HCT116 (cell line): ENCODE measurements around the gene SYTL5. TPM values are rescaled to one million over a fixed set of nuclear protein-coding genes. Genes with fewer than 3 reads are reported as not detected.

ENCODE experiments used
- ATAC-seq: fragments of 200-7000 bp; cut with Tn5 transposase; 2 replicates; pipeline ENCODE4 v1.9.1; 2020; ENCODE audit warnings: mild to moderate bottlenecking, moderate library complexity
- BruUV-seq: library from RNA; stranded (reverse); fragments of 400-500 nt; replicated peaks from 2 replicates; lab custom pipeline; 2021; lab: Mats Ljungman, UMichigan
- CTCF ChIA-PET: fragments of 300-600 bp; sonication (Branson Sonifier 250); formaldehyde crosslinking; loops from one replicate; lab custom pipeline; 2021; ENCODE audit warnings: antibody characterized with exemption; lab: Charles Lee
- POLR2A ChIA-PET: fragments of 300-600, 350-600 bp; sonication (Branson Sonifier 250); formaldehyde crosslinking; loops from one replicate; lab custom pipeline; 2021; ENCODE audit warnings: antibody characterized with exemption; lab: Charles Lee
- RAD21 ChIA-PET, 2 experiments: fragments of 300-600 bp; sonication (Branson Sonifier 250); formaldehyde crosslinking; loops; one replicate each; lab custom pipeline; 2023; ENCODE audit warnings: low total read pairs in 2 of 2; ENCODE audit not compliant: uncharacterized antibody in 2 of 2, unreplicated experiment in 2 of 2, low non-redundant PET in 1 of 2; lab: Charles Lee
- DNase-seq: peaks from one replicate; pipeline ENCODE4 v3.0.0-alpha.2; 2010; ENCODE audit warnings: low read depth, low spot score
- H2AFZ ChIP-seq: fragments of 200-600 bp; shearing (Covaris generic), sonication (generic); 2 replicates; pipeline ENCODE4 v1.6.1; 2017; ENCODE audit warnings: low read depth, mixed run types, mixed read lengths, antibody characterized with exemption, low read length; ENCODE audit not compliant: poor library complexity, severe bottlenecking
- H3K27ac ChIP-seq: 2 replicates; pipeline ENCODE4 v1.5.1; 2012; ENCODE audit warnings: low read depth, low read length
- H3K27me3 ChIP-seq: fragments of 200-600 bp; sonication (generic); 2 replicates; pipeline ENCODE4 v1.6.1; 2016; ENCODE audit warnings: mixed run types, low read length, mixed read lengths; ENCODE audit not compliant: insufficient read depth
- H3K36me3 ChIP-seq, 2 experiments: fragments of 200-500 bp in 1 of 2; fragments of 200-600 bp in 1 of 2; sonication (Bioruptor generic) in 1 of 2; sonication (generic) in 1 of 2; 2 replicates each; pipeline versions ENCODE4 v1.5.1 to v1.6.1; 2014 to 2016; ENCODE audit warnings: low read length in 2 of 2, inconsistent platforms in 1 of 2, mixed read lengths in 1 of 2, mixed run types in 1 of 2; ENCODE audit not compliant: insufficient read depth in 2 of 2, control insufficient read depth in 1 of 2
- H3K4me1 ChIP-seq, 2 experiments: fragments of 200-600 bp in 1 of 2; sonication (generic) in 1 of 2; 2 replicates each; pipeline versions ENCODE4 v1.5.1 to v1.6.1; 2012 to 2017; ENCODE audit warnings: low read length in 2 of 2, inconsistent platforms in 1 of 2, mild to moderate bottlenecking in 1 of 2, mixed read lengths in 1 of 2, mixed run types in 1 of 2, moderate library complexity in 1 of 2; ENCODE audit not compliant: insufficient read depth in 2 of 2, control insufficient read depth in 1 of 2
- H3K4me2 ChIP-seq: fragments of 200-600 bp; sonication (generic); 2 replicates; pipeline ENCODE4 v1.6.1; 2017; ENCODE audit warnings: mixed run types, low read length, mixed read lengths
- H3K4me3 ChIP-seq, 2 experiments: fragments of 200-600 bp in 1 of 2; sonication (generic) in 1 of 2; replicated peaks in 1 of 2; 2 replicates each; pipeline ENCODE4 v1.5.1; 2011 to 2016; ENCODE audit warnings: low read length in 2 of 2, control low read depth in 1 of 2, low read depth in 1 of 2, mild to moderate bottlenecking in 1 of 2, mixed read lengths in 1 of 2, mixed run types in 1 of 2
- H3K79me2 ChIP-seq: fragments of 200-600 bp; sonication (generic); 2 replicates; pipeline ENCODE4 v1.6.1; 2017; ENCODE audit warnings: mild to moderate bottlenecking, mixed run types, low read length, moderate library complexity, mixed read lengths; ENCODE audit not compliant: insufficient read depth
- H3K9ac ChIP-seq: fragments of 200-600 bp; sonication (generic); 2 replicates; pipeline ENCODE4 v1.6.1; 2016; ENCODE audit warnings: low read length, mixed read lengths
- H3K9me2 ChIP-seq: fragments of 200-600 bp; sonication (generic), shearing (Covaris generic); 2 replicates; pipeline ENCODE4 v1.6.1; 2017; ENCODE audit warnings: mixed run types, mild to moderate bottlenecking, moderate library complexity; ENCODE audit not compliant: insufficient read depth
- H3K9me3 ChIP-seq, 2 experiments: fragments of 200-500 bp in 1 of 2; fragments of 200-600 bp in 1 of 2; sonication (Bioruptor generic) in 1 of 2; sonication (generic) in 1 of 2; 2 replicates each; pipeline ENCODE4 v1.6.1; 2014 to 2017; ENCODE audit warnings: low read length in 2 of 2, mixed read lengths in 2 of 2, inconsistent platforms in 1 of 2, low read depth in 1 of 2, mild to moderate bottlenecking in 1 of 2, mixed run types in 1 of 2, moderate library complexity in 1 of 2; ENCODE audit not compliant: control insufficient read depth in 1 of 2, insufficient read depth in 1 of 2
- H4K20me1 ChIP-seq: fragments of 200-600 bp; sonication (generic), shearing (Covaris generic); 2 replicates; pipeline ENCODE4 v1.6.1; 2017; ENCODE audit warnings: mixed run types, mild to moderate bottlenecking, moderate library complexity; ENCODE audit not compliant: insufficient read depth
- CEBPB ChIP-seq: IDR thresholded peaks from 2 replicates; pipeline ENCODE4 v1.6.1; 2012; ENCODE audit warnings: low read depth
- EGR1 ChIP-seq: IDR thresholded peaks from 2 replicates; pipeline ENCODE4 v1.6.1; 2012; ENCODE audit warnings: low read depth
- EZH2phosphoT487 ChIP-seq: fragments of 200-600 bp; IDR thresholded peaks from 2 replicates; pipeline ENCODE4 v1.6.1; 2018; ENCODE audit warnings: antibody characterized with exemption, borderline replicate concordance
- JUND ChIP-seq: IDR thresholded peaks from 2 replicates; pipeline ENCODE4 v1.6.1; 2012
- POLR2A ChIP-seq: IDR thresholded peaks from 2 replicates; pipeline ENCODE4 v1.7.0; 2011; ENCODE audit warnings: borderline replicate concordance; ENCODE audit not compliant: insufficient read depth, insufficient read length; ENCODE audit errors: extremely low read depth
- POLR2AphosphoS5 ChIP-seq: IDR thresholded peaks from 2 replicates; pipeline ENCODE4 v1.6.1; 2011; ENCODE audit warnings: mild to moderate bottlenecking, low read depth, low read length, moderate library complexity
- SIN3A ChIP-seq: IDR thresholded peaks from 2 replicates; pipeline ENCODE4 v1.6.1; 2012; ENCODE audit warnings: low read depth
- SP1 ChIP-seq: IDR thresholded peaks from 2 replicates; pipeline ENCODE4 v1.6.1; 2012; ENCODE audit warnings: low read depth
- YY1 ChIP-seq: IDR thresholded peaks from 2 replicates; pipeline ENCODE4 v1.6.1; 2011; ENCODE audit warnings: low read length, low read depth, moderate library complexity, mild to moderate bottlenecking; ENCODE audit not compliant: insufficient replicate concordance; ENCODE audit errors: extremely low read depth
- ZFX ChIP-seq: fragments of 450-650 bp; IDR thresholded peaks from 2 replicates; pipeline ENCODE4 v1.6.1; 2017
- ZNF274 ChIP-seq: fragments of 200-500 bp; sonication (Bioruptor generic); IDR thresholded peaks from 2 replicates; pipeline ENCODE4 v1.6.1; 2014; ENCODE audit warnings: mild to moderate bottlenecking, low read depth, low read length, inconsistent platforms
- intact Hi-C: fragments of 100-400 bp; cut with micrococcal nuclease; formaldehyde crosslinking; loops from 2 replicates; pipeline ENCODE4 v1.10.0; 2022
- total RNA-seq: library from RNA; stranded (reverse); gene quantifications from one replicate; pipeline ENCODE4 v1.2.1, GENCODE V29; 2021; ENCODE audit not compliant: unreplicated experiment
- TF ChIP-seq, protein P1 (sequence below): IDR thresholded peaks from 2 replicates; pipeline ENCODE4 v1.6.1; 2012; ENCODE audit warnings: low read depth
- TF ChIP-seq, protein P2 (sequence below): IDR thresholded peaks from 2 replicates; pipeline ENCODE4 v1.6.1; 2012

The SYTL5 gene
- total RNA-seq, 1 experiment from 2014 or later, result 0.20 TPM

DNA sequence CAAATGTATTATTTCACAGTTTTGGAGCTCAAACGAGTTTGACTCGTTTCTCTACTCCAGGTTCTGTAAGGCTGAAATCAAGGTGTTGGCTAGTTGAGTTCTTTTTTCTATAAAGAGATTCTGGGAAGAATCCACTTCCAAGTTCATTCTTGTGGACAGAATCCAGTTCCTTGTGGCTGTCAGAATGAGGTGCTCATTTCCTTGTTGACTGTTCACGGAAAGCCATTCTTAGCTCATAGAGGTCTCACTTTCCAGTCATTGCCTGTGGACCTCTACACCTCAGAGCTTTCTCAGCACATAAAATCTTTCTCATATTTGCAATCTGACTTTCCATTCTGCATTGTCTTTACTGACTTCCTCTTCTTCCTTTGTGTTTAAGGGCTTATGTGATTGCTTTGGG lies 62.9 kb downstream of the SYTL5 start:
- Histone ChIP-seq H3K36me3 (no peaks in the 10 kb centered on the region), H3K9me3 (no peaks in the 10 kb centered on the region), H4K20me1 (no peaks in the 10 kb centered on the region), H3K79me2 (no peaks in the 10 kb centered on the region), H3K9me2 (no peaks in the 10 kb centered on the region), H2AFZ (no peak overlapping the region), H3K4me3 (no peak overlapping the region), H3K27ac (no peak overlapping the region), H3K27me3 (no peaks in the 10 kb centered on the region), H3K9ac (no peak overlapping the region), H3K4me2 (no peak overlapping the region), H3K4me1 (no peaks in the 10 kb centered on the region)
- CTCF ChIA-PET, result no interaction called here
- no peak for ATAC-seq
- RAD21 ChIA-PET, result no interaction called here
- no peak for DNase-seq
- intact Hi-C loops, result no loop called here
- no peak for TF ChIP-seq YY1
- no peak for TF ChIP-seq POLR2A
- no peak for TF ChIP-seq CEBPB
- TF ChIP-seq, protein P1, sequence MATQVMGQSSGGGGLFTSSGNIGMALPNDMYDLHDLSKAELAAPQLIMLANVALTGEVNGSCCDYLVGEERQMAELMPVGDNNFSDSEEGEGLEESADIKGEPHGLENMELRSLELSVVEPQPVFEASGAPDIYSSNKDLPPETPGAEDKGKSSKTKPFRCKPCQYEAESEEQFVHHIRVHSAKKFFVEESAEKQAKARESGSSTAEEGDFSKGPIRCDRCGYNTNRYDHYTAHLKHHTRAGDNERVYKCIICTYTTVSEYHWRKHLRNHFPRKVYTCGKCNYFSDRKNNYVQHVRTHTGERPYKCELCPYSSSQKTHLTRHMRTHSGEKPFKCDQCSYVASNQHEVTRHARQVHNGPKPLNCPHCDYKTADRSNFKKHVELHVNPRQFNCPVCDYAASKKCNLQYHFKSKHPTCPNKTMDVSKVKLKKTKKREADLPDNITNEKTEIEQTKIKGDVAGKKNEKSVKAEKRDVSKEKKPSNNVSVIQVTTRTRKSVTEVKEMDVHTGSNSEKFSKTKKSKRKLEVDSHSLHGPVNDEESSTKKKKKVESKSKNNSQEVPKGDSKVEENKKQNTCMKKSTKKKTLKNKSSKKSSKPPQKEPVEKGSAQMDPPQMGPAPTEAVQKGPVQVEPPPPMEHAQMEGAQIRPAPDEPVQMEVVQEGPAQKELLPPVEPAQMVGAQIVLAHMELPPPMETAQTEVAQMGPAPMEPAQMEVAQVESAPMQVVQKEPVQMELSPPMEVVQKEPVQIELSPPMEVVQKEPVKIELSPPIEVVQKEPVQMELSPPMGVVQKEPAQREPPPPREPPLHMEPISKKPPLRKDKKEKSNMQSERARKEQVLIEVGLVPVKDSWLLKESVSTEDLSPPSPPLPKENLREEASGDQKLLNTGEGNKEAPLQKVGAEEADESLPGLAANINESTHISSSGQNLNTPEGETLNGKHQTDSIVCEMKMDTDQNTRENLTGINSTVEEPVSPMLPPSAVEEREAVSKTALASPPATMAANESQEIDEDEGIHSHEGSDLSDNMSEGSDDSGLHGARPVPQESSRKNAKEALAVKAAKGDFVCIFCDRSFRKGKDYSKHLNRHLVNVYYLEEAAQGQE, result no peak
- no peak for TF ChIP-seq JUND
- TF ChIP-seq EGR1, result no peak
- TF ChIP-seq SIN3A, result no peak
- no peak for TF ChIP-seq POLR2AphosphoS5
- TF ChIP-seq ZNF274, result no peak
- no peak for TF ChIP-seq SP1
- no peak for TF ChIP-seq ZFX
- TF ChIP-seq EZH2phosphoT487, result no peak
- TF ChIP-seq, protein P2, sequence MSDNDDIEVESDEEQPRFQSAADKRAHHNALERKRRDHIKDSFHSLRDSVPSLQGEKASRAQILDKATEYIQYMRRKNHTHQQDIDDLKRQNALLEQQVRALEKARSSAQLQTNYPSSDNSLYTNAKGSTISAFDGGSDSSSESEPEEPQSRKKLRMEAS, result no peak
- BruUV-seq, result no TSS peak
- POLR2A ChIA-PET, result no interaction called here
